ENCODE measurements around the gene GNPDA1.

Gene GNPDA1

GRCh38 chr5:141961466-141961865, 51.4 kb downstream of the GNPDA1 start:
- DNase-seq (ENCODE audit: low read depth): no peak
- H3K4me3 ChIP-seq (ENCODE audit: control insufficient read depth, low read depth, low read length): no peak overlapping the region
- TF ChIP-seq, protein P1, sequence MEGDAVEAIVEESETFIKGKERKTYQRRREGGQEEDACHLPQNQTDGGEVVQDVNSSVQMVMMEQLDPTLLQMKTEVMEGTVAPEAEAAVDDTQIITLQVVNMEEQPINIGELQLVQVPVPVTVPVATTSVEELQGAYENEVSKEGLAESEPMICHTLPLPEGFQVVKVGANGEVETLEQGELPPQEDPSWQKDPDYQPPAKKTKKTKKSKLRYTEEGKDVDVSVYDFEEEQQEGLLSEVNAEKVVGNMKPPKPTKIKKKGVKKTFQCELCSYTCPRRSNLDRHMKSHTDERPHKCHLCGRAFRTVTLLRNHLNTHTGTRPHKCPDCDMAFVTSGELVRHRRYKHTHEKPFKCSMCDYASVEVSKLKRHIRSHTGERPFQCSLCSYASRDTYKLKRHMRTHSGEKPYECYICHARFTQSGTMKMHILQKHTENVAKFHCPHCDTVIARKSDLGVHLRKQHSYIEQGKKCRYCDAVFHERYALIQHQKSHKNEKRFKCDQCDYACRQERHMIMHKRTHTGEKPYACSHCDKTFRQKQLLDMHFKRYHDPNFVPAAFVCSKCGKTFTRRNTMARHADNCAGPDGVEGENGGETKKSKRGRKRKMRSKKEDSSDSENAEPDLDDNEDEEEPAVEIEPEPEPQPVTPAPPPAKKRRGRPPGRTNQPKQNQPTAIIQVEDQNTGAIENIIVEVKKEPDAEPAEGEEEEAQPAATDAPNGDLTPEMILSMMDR (IDR thresholded peaks at IDR 0.05; ENCODE audit: control insufficient read depth, insufficient read depth, low read depth, low read length, missing control alignments): no peak

DNA sequence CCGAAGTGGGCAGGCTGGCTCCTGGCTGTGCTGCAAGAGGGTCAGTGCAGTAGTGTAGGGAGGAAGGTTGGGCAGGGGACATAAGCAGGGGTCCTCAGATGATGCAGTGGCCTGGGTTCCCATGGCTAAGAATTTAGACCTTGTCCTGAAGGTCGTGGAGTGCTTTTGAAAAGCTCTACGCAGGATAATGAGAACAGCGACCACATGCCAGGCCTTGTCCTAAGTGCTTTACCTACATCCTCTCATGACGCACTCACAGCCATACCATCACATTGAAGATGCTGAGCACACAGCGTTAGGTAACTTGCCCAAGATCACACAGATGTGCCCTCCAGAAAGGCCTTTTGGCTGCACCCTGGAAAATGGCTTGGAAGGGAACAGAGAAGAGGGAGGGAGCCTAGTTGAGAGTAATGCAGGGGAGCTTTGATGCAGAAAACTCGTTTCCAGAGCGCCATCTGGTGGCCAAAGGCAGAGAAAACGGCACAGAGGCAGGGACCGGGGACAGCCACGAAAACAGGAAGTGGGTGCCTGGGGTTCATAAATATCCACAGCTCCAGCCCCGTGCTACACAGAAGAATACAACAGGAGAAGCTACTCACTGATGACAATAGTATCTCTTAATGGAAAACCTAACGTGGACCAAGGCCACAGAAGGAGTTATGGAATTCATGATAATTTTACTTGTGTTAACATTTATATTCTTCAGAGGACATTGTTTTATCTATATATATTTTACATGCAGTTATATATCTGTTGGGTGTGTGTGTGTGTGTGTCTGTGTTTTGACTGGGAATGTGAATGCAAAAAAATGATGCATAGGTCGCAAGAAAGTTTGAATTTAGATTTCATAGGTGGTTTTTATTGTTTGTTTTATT, 52.1 kb downstream of the GNPDA1 start:
- TF ChIP-seq, protein P1 (IDR thresholded peaks at IDR 0.05; ENCODE audit: control insufficient read depth, insufficient read depth, low read depth, low read length, missing control alignments): peak; percentile 89
- no peak overlapping the region for H3K4me3 ChIP-seq (ENCODE audit: control insufficient read depth, low read depth, low read length)
- DNase-seq (ENCODE audit: low read depth): peak; percentile 37

DNA sequence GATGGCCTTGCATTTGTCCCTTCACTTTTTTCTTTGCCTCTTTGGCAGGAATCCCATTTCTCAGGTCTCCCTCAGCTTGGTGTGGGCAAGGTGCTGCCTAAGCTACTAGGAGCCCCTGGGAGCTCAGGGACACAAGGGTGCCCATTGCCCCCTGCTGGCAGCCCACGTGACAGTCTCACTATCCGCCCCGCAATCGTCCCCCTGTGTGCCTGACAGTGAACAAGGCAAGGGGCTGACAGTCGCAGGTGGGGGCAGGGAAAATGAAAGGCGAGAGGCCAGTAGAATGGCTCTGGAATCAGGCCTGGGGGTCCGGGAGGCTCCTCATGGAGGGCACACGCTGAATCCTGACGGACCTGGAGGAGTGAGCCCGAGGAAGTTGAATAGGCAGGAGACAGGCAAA, 52.8 kb downstream of the GNPDA1 start:
- TF ChIP-seq, protein P1 (IDR thresholded peaks at IDR 0.05; ENCODE audit: control insufficient read depth, insufficient read depth, low read depth, low read length, missing control alignments): peak; percentile 33
- DNase-seq (ENCODE audit: low read depth): no peak
- no peak overlapping the region for H3K4me3 ChIP-seq (ENCODE audit: control insufficient read depth, low read depth, low read length)

DNA sequence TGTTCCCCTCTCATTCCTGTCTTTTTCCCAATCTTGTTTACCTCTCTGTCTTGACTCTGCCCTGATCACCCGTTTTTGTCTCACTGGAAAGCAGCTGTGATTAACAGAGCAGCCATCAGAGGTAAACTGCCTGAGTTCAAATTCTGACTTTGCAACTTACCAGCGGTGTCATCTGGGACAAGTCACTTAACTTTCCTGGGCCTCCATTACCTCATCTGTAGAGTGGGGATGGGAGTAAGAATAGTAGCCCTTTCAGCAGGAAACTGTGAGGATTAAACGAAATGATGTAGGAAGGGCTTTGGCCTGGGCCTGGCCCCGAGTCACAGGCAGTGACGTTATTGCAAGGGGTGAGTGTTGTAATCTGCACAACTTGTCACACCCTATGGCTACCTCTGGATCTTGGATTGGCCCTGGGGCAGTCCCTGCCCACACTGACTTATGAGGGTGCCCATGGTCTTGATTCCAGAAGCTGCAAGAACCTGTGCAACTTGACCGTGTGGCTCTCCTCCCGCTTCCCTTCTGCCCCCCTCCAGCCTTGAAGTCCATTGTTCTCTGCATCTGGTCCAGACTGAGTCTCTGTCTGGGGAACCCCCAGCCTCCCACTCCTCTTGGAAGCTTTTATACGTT, 54.2 kb downstream of the GNPDA1 start:
- H3K4me3 ChIP-seq (ENCODE audit: control insufficient read depth, low read depth, low read length): no peak overlapping the region
- DNase-seq (ENCODE audit: low read depth): no peak
- TF ChIP-seq, protein P1 (IDR thresholded peaks at IDR 0.05; ENCODE audit: control insufficient read depth, insufficient read depth, low read depth, low read length, missing control alignments): no peak

- TF ChIP-seq, protein P1 (IDR thresholded peaks at IDR 0.05; ENCODE audit: control insufficient read depth, insufficient read depth, low read depth, low read length, missing control alignments): no peak
- H3K4me3 ChIP-seq (ENCODE audit: control insufficient read depth, low read depth, low read length): no peak within 1 kb of the TSS
- DNase-seq (ENCODE audit: low read depth): no peak
These were observed 54.7 kb downstream of the GNPDA1 start, which contains the start of gene PCDH12 for GRCh38 chr5:141958113-141958512. TSS of gene PCDH12 (minus strand) at chr5:141958202. CDS start at chr5:141957851, 351 bp downstream.

DNA sequence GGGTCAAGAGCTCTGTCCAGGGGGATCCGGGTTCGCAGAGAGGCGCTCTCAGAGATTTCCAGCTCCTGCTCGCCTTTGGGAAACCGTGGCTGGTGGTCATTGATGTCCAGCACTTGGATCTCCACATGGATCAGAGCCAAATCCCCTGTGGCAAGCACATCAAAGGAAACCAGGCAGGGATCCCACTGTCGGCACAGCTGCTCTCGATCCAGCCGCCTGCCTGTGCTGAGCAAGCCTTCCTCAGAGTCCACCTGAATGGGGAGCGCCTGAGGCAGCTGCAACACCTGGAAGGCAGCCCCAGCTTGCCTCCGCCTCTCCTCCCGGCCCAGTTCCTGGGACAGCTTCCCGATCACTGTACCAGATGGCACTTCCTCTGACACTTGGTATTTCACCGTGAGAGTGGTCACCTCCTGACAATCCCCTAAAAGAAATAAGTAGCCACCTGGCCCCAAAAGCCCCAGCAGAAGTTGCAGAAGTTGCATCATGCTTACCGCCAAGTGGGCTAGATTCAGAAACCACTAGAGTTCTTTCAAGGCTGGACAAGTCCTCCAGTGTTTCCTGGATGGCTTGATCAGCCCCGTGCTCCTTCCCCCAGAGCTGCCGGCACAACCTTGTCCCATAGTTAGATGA, 55.3 kb downstream of the GNPDA1 start:
- no peak for DNase-seq (ENCODE audit: low read depth)
- H3K4me3 ChIP-seq (ENCODE audit: control insufficient read depth, low read depth, low read length): no peak overlapping the region
- TF ChIP-seq, protein P1 (IDR thresholded peaks at IDR 0.05; ENCODE audit: control insufficient read depth, insufficient read depth, low read depth, low read length, missing control alignments): no peak

All from AG09309 (cell line).